Measurements from ENCODE around the gene MTA3. TPM values are rescaled to one million over a fixed set of nuclear protein-coding genes. Genes with fewer than 3 reads are reported as not detected.

Gene MTA3
- total RNA-seq = 21.1 and 27.5 TPM in 2 replicates

DNA sequence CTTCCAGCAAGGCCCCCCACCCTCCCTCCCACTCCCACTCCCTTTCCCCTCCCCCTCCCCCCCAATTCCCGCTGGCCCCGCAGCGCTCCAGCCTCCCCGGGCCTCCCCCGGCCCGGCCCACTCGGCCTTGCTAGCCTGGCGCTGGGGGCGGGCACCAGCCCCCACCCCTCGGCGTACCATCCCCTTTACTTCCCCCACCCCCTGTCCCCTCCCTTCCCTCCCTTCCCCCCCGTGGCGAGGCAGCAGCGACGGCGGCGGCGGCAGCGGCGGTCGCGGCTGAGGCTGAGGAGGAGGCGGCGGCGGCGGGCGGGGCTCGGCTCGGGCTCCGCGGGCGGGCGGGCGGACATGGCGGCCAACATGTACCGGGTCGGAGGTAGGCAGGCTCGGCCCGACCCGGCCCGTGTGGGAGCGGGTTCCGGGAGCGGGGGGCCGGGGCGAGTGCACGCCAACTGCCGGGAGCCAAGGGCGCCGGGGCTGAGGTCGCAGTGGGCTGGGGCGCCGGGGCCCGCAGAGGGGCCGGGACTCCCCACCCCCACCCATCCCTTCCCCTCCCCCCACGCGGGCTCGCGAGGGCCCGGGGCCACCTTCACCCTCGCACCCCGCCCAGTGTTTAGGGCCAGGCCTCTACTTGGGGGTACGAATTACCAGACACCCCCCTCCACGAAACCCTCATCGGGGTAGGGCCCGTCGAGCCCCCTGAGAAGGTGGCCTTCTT, at the start of gene MTA3:
Gene MTA3 (plus strand): TSS at position 232 of the 715 bp plus-strand sequence. CDS start 114 bp downstream, at position 346.

DNA sequence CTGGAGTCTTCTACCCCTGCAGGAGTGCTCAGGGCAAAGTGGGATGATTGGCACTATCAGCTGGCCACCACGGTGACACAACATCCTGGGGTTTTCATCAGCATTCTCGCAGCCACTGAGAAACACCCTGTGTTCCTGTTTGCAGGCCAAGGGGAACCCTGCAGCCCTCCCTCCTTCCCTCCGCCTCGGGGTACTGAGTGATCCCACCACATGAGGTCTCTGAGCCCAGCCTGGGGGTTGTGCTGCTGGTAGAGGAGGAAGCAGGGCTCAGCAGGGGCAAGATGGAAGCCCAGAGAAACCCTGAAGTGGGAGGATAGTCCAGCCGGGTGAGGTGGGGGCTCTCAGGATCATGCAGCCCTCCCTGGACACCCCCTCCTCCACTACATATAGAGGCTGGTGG, 195.7 kb downstream of the MTA3 start, which contains the start of gene OXER1:
Gene OXER1 (minus strand): TSS at position 40 of the 400 bp plus-strand sequence. CDS start 73 bp downstream, outside the sequence.

DNA sequence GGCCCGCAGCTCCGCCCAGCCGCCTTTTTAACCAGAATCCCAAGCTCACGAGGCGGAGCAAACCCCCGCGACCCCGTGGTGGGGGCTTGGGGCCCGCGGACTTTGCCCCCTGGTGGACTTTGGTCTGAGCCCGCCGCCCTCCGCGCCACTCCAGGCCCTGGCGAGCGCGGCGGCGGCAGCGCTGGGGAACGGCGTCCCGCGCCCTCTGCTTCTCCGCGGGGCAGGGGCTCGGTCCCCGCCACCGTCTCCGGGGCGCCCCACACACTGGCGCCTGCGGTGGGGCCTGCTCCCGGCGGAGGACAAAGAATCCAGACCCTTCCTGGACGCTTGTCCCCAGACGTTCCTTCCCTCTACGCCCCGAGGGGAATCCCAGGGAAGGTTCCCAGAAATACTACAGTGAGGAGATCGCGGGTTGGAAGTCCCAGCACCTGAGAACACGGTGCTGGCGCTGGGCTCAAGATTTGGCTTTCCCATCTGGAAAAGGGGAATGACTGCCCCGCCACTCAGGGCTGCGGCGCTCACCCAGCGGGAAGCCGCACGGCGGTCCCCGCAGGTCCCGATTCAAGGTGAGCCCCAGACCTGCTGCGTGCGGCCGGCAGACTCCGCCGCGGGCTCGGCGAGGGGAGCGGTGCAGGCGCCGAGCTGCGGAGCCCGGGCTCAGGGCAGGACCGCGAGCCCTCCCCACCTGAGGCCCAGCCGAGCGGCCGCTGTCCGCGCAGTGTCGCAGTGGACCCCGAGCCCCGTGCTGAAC, 224.3 kb downstream of the MTA3 start, which contains the start of gene HAAO:
Gene HAAO (minus strand): TSS at position 1 of the 751 bp plus-strand sequence. CDS start 47 bp downstream, outside the sequence.

Other genes with a start within 250 kb of the MTA3 start
- gene COX7A2L, start 207.4 kb upstream of the MTA3 start, total RNA-seq = 190 and 233 TPM in 2 replicates
- gene KCNG3, start 74.7 kb upstream of the MTA3 start, total RNA-seq = under 0.01 TPM in 1 of 2 replicates, not detected in the other
- not detected in 2 replicates for gene OXER1, start 195.5 kb downstream of the MTA3 start, total RNA-seq
- gene HAAO, start 224.0 kb downstream of the MTA3 start, total RNA-seq = not detected in 2 replicates

Data from epithelial cell of umbilical artery (primary cell).